NCI-H774 (cell line): Measurements from ENCODE around the gene FAM227A.
"Not testable (repeated sequence)": the region's sequence is repeated elsewhere in the genome, so short reads cannot be mapped to it uniquely, and the experiment has no call there.

ENCODE experiments used
- DNase-seq: peaks from one replicate; lab custom pipeline; 2025; lab: John Stamatoyannopoulos, UW

Gene FAM227A

DNA sequence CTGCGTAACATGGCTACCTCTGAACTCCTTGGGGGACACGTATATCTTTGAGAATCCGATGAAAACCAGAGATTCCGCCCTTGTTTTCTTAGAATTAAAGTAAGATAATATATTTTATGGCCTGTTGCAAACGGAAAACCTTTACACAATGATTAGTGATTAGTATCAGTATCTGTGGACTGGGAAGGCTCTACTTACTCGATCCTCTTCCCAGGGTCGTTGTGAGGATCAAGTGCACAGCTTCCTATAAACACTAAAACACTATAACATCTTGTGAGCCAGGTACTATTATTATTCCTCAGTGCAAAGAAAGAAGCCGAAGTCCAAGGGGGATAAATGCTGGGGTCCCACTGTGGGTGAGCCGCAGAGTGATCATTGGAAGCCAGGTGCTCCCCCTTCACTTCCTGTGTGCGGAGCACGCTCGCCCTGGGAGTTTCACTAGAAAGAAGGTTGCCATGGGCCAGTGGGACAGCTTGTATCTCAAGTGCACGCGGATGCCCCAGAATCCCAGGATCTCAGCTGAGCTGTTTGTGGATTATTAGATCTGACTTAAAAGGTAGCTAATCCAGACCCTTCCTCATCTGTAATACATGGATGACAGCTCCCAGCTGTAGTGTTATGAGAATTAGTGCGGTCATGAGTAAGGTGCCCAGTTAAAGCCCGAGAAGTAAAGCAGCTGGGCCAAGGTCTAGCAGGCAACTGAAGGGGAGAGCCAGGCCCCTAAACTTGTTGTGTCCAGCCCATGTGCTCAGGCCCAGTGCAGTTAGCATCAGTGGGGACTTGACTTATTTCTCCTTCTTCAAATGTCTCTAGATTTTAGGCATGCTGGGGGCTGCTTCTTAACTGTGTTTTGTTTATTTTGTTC is 1.1 kb upstream of the FAM227A start:
- no peak for DNase-seq

DNA sequence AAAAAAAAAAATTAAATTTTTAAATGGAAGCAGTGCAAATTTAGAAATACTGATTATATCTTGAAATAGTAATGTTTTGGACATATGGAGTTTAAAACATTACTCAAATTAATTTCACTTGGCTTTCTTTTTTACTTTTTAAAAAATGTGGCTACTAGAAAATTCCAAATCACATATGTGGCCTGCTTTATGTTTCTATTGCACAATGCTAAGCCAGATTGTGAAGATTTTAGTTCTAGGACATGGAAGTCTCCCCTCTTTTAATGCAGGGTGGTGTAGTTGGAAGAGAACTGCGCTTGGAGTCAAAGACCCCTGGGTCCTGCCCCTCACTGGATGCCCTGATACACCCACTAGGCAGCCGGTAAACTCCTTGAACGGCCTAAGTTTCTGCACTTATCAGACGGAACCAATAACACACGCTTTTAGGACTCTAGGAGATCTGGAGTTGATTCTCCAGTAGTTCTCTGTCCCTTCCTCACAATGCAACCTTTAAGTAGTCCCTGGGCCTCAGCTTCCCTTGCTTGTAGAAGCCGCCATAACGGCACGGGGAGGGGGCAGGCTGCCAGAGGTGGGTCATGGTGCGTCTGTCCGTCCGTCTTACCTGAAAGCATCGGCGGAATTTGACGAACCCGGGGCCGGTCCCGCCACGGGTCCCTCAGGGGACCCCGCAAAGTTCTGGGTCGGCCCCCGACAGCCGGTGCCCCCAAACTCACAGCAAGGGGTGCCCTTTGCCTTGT is 505 bp downstream of the FAM227A start:
- no peak for DNase-seq

GRCh38 chr22:38653741-38654140 is 2.5 kb downstream of the FAM227A start:
- DNase-seq, result no peak

DNA sequence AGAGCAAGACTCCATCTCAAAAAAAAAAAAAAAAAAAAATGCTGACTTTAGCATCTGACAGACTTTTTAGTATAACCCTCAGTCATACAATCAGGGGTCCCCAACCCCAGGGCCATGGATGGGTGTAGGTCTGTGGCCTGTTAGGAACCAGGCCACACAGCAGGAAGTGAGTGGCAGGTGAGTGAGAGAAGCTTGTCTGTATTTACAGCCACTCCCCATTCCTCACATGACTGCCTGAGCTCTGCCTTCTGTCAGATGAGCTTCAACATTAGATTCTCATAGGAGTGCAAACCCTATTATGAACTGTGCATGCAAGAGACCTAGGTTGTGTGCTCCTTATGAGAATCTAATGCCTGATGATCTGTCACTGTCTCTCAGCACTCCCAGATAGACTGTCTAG is 3.3 kb downstream of the FAM227A start:
- DNase-seq, result no peak

GRCh38 chr22:38649841-38650522 is 6.2 kb downstream of the FAM227A start:
- DNase-seq, result peak; percentile 2

- DNase-seq, result no peak
Measured at GRCh38 chr22:38645430-38645829, 10.8 kb downstream of the FAM227A start.

DNA sequence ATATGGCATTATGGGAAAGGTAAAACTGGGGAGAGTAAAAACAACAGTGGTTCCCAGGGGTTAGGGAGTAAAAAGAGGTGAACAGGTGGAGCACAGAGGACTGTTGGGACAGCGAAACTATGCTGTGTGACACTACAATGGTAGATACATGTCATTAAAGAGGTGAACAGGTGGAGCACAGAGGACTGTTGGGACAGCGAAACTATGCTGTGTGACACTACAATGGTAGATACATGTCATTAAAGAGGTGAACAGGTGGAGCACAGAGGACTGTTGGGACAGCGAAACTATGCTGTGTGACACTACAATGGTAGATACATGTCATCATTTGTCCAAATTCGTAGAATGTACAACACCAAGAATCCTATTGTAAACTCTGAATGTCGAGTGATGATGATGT is 11.9 kb downstream of the FAM227A start:
- DNase-seq, result not testable (repeated sequence)

DNA sequence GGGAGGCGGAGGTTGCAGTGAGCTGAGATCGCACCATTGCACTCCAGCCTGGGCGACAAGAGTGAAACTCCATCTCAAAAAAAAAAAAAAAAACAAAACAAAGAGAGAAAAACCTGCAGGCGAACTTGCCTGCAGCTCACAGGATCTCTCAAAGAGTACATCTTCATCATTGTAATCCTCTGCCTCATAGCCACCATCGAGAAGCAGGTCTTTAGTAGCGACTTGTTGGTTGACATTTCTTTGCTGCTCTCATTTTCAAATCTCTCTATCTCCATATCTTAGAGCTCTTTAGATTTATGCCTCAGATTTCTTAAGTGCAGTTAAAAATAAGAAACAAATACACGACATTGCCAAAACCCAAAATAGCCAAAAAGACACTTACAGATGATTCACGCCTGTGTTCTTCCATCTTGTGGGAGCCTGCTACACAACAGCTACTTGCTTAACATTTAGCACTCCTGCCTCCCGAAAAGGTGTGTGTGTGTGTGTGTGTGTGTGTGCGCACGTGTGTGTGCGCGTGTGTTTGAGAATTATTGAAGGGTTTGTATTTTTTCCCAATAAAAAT is 14.6 kb downstream of the FAM227A start:
- no peak for DNase-seq

- no peak for DNase-seq
Measured at GRCh38 chr22:38638728-38639127, 17.5 kb downstream of the FAM227A start.

DNA sequence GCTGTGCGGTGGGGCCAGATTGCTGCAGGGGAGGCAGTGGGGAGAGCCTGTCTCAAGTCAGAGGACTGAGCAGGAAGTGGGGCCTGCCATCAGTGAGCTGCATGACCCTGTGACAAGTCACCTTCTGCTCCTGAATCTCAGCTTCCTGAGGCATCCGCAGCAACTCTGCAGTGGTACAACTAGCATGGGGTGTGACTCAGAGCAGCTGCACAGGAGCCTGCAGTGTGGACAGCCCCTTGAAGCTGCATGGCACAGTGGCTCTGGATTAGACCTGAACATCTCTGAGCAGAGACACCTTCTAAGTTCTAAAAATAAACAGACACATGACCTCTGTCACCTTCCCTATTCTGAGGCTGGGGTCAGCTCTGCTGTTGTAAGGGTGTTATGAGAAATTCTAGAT is 18.0 kb downstream of the FAM227A start:
- DNase-seq, result no peak

GRCh38 chr22:38632528-38632927 is 23.7 kb downstream of the FAM227A start:
- no peak for DNase-seq

- no peak for DNase-seq
Measured at GRCh38 chr22:38631724-38632123, 24.5 kb downstream of the FAM227A start.

GRCh38 chr22:38629108-38629507 is 27.1 kb downstream of the FAM227A start:
- no peak for DNase-seq

DNA sequence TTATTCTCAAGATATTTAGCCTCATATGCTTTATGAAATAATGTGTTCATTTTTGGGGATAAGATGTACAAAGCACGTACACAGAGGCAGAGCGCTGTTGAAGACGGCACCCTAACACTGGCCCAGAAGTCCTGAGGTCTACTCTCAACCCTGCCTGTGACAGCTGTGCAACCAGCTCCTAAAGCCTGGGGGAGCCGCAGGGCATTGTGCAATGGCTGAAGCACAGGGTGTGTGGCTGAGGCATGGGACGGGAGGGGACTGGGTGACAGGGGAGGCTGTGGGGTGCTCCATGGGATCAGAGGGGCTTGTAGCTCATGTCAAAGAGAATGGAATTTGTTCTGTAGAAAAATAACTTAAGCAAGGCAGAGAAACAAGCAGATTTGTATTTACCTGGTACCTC is 27.7 kb downstream of the FAM227A start:
- DNase-seq, result no peak

DNA sequence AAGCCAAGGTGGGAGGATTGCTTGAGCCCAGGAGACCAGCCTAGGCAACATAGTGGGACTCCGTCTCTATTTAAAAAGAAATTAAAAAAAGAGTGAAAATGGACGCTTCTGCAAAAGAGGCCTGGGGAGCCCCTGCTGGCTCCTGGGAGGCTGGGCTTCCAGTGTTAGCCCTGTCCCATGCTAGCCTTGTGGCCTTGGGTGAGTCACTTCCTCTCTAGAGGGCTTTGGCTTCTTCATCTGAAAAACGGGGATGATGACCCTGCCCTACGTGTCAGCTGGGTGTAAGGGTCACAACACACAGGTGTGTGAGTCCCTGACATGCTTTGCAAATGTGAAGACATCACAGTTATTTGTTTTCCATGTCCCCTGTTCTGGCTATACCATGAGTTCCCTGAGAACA is 32.8 kb downstream of the FAM227A start:
- no peak for DNase-seq

- no peak for DNase-seq
Measured at GRCh38 chr22:38618682-38619081, 37.5 kb downstream of the FAM227A start.

- DNase-seq, result no peak
Measured at GRCh38 chr22:38618258-38618657, 37.9 kb downstream of the FAM227A start.

GRCh38 chr22:38615064-38615405 is 41.2 kb downstream of the FAM227A start:
- DNase-seq, result not testable (repeated sequence)

DNA sequence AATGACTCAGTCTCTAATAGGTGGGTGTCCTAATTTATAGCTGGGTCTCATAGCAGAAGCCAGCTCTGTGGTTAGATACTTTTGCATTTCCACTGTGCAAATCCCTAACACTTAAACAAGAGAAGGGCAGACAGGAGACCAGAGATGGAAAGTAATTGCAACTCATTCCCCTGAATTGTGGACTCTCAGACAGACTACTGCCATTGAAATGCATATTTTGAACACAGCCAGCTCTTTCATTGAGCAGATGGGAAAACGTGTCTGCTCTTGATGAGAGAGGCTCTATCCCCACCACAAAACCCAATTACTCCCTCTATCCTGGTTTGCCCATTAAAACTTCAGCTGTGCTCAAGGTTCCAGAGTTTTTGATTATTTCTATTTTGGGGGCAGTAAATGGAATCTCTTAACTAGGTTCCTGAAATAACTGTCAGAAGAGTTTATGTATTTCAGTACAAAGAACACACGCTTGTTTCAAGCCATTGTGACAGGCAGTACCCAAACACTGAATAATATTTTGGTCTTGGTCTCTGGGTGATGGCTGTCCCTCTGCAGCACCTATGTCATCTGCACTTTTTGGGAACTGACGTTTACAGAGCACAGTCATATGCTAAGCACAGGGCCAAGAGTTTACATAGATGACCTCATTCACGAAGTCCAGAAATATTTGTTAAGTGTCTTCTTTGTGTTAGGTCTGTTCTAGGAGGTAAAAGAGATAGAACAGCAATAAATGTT is 41.7 kb downstream of the FAM227A start:
- no peak for DNase-seq

- no peak for DNase-seq
Measured at GRCh38 chr22:38613588-38613987, 42.6 kb downstream of the FAM227A start.

GRCh38 chr22:38612217-38613006 is 43.8 kb downstream of the FAM227A start:
- DNase-seq, result no peak
